Stimulated activated naive CD8-positive, alpha-beta T cell treated with anti-CD3 and anti-CD28 coated beads, Interleukin-15, Interleukin-2, amounts not matched to agents 100 U/mL and 50 U/mL, for 24 hours (primary cell): ENCODE results near the gene CELSR3.
A peak's percentile ranks its signal among the peaks of the same experiment; 100 is the strongest.

Experiments
- ATAC-seq: fragments of 150-1000 bp; cut with Tn5 transposase; one replicate; pipeline ENCODE4 v1.10.0; 2021
- DNase-seq: peaks from one replicate; pipeline ENCODE4 v3.0.0; 2021

The CELSR3 gene

DNA sequence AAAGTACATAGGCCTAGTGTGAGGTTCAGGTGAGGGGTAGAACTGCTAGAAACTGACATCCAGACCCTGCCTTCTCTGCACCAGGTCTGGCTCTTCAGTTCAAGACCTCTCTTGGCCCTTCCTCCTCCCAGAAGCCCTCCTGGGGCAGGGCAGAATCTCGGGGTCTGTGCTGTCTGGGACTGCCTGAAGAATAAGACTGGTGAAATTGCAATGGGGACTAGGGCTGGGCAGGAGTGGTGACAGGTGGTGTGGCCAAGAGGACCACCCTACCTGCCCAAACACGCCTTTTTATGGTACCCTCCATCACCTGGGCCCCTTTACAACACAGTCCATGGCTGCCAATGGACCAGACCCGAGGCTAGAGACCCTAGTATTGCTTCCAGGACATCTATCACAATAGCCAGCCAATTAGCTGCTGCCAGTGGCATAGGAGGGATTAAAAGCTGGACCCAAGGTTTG lies 24.6 kb upstream of the CELSR3 start:
- ATAC-seq: no peak
- no peak for DNase-seq

DNA sequence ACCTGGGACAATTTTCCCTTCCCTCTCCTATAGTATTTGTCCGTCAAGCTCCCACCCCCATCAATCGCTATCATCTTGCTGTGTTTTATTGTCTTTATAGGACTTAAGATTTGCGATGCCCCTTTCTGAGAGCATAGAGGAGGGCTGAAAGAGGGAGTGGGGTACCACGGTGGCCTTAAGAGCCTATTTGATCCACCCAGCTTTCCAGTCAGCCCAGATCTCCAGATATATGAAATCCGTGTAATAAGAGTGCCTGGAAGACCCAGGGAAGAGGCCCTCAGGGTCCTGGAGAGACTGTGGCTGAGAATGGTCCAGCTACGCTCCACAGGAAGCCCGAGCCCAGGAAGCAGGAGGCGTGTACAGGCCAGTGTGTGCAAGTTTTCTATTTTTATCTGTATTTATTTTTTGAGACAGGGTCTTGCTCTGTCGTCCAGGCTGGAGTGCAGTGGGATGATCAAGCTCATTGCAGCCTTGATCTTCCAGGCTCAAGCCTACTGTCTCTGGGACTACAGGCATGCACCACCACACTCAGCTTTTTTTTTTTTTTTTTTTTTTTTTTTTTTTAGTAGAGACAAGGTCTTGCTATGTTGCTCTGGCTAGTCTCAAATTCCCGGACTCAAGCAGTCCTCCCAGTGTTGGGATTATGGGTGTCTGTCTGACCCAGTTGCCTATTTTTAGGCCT lies 24.0 kb upstream of the CELSR3 start:
- ATAC-seq: no peak

DNA sequence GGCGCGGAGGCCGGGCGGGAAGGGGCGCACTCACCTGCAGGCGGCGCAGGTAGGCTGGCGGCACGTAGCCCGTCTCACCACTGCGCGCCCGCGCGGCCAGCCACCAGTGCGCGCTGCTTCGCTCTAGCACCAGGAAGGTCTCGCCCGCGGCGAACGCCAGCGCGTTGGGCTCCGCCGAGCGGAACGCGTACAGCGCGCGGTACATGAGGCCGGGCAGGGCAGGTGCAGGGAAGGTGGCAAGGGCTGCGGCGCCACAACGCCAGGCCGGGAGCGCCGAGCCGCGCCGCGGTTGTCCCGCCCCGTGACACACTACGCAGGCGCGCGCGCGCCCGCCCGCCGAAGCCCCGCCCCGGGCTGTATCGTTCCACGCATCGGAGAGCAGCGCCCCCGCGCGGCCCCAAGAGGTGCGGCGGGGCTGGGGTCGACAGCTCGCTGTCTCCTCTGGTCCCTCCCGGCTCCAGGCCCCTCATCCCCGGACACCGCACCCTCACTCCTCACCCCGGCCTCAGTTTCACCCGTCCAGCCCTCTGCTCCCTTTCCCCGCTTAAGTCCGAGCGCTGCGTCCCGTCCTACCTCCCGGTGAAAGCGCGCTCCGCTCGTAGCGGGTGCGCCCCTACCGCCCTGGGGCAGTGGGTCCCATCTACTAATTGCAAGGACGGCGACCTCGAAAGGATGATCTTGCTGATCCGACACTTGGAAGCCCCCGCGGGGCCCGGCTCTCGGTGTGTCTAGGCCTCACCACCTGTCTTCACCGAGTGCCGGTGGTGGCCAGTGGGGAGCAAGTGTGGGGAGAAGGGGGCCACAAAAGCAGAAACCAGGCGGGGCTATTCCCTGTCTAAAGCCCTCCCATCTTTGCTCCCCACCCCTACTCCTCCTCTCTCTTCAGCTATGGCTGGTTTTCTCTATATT lies 23.2 kb upstream of the CELSR3 start, which contains the start of gene NCKIPSD:
TSS of gene NCKIPSD (minus strand) at position 313 of the 909 bp plus-strand sequence. CDS start at position 205, 108 bp downstream.
- ATAC-seq: peak; percentile 92
- peak; percentile 96 for DNase-seq

More for the DNA sequence above, 24.0 kb upstream of the CELSR3 start:
- DNase-seq: no peak

- ATAC-seq (no peak), DNase-seq (no peak)
These were observed 22.6 kb upstream of the CELSR3 start for GRCh38 chr3:48685293-48685602.

DNA sequence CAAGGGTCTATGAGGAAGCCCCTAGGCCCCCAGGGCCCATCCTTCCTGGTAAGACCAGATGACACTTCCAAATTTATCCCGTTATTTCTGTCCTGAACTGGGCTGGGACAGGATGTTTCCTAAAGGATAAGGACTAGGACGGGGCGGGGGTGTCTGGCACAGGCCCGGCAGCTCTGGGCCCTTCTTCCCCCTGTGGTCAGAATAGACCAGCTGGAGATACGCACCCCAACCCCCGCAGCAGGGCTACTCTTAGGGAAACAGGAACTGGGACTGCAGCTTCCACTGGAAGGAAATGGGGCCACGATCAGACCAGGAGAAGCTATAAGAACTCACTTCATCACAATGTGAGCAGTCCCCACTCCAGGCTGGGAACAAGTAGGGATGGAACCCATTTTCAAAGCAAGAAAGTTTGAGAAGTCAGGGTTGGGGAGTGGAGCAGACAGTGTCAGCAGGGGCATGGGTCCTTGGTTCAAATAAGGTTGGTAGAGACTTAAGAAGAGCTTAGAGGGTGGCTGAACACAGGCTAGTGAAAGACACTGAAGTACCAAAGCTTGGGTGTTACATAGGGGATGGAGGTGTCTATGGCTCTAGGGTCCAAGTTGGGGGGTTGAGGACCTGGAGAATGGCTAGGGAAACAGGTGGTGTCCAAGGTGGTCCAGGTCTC lies 21.9 kb upstream of the CELSR3 start:
- DNase-seq (no peak), ATAC-seq (no peak)

- ATAC-seq: no peak
These were observed 21.3 kb upstream of the CELSR3 start for GRCh38 chr3:48684054-48684349.

GRCh38 chr3:48682786-48683185 lies 20.1 kb upstream of the CELSR3 start:
- DNase-seq: no peak

More at GRCh38 chr3:48684054-48684349, 21.3 kb upstream of the CELSR3 start:
- DNase-seq: no peak

GRCh38 chr3:48681974-48682610 lies 19.4 kb upstream of the CELSR3 start:
- ATAC-seq (no peak), DNase-seq (no peak)

More at GRCh38 chr3:48682786-48683185, 20.1 kb upstream of the CELSR3 start:
- no peak for ATAC-seq

- ATAC-seq (no peak), DNase-seq (no peak)
These were observed 18.8 kb upstream of the CELSR3 start for GRCh38 chr3:48681541-48681880.

DNA sequence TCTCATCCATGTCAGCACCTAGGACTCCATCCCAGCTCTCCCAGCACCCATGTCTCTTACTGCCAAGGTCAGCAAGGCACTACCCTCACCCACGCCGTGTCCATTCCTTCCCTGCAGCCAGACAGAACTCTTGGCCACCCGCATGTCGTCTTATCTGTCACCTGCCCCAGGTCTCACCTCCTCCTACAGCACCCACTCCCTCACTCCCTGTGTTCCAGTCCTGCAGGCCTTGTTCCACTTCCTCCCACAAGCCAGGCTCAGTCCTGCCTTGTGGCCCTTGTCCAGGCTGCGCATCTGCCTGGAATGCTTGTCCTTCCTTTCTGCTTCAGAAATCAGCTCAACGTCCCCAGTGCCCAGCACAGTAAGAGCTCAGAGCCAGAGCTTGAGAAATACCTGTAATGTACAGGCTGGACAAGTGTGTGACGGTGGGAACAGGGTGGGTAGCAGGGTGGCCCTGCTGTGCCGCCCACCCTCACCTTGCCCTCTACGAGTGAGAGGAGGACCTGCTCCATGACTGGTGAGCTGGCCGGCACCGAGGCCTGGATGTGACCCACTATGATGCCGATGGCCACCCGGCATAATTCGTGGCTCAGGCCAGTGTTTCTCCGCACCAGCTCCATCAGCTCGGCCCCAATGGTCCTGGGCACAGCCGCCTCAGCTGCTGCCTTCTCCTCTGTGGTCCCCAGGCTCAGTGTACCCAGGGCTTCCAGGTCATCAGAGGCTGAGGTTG lies 18.3 kb upstream of the CELSR3 start:
- ATAC-seq: no peak
- DNase-seq: no peak

DNA sequence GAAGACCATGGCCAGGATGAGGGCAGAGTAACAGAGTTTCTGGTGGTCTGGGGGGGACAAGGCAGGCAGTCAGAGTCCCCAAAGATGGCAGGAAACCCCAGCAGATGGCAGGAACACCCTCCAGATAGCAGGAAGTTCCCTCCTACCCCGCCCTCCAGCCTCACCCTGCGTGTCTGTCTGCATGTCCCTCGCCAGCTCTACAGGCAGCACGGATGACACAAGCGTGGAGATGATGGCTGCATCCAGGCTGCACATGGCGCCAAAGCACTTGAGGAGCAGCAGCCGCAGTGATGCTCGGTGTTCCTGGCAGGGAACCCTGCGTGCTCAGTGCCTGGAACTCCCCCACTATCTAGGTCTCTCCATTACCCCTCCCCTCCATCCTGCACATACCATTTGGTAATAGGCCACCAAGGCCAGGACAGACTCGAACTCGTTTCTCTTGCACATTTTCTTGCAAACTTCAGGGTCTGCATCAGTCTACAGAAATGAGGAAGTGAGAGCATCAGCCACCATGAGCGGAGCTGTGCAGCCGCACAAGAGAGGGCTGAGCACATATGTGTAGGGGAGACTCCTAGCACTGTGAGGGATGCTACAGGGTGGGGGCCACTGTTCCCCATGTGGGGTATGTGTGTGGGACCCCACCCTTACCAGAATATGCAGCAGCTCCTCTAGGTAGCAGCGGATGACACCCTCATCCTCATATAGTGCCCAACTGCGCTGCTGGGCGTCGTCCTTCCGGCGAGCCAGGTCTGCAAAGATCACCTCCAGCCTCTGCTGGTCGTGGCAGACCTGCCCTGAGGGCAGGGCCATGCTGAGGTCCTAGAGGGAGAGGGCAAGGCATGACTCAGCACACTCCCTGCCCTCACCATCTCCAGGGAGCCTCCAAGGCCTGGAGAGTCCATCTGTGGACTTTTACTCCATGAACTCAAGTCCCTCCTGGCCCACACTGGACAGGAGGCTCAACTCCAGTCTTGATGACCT lies 17.0 kb upstream of the CELSR3 start:
- DNase-seq: no peak
- ATAC-seq: no peak

GRCh38 chr3:48678566-48679380 lies 16.1 kb upstream of the CELSR3 start:
- DNase-seq (no peak), ATAC-seq (no peak)

DNA sequence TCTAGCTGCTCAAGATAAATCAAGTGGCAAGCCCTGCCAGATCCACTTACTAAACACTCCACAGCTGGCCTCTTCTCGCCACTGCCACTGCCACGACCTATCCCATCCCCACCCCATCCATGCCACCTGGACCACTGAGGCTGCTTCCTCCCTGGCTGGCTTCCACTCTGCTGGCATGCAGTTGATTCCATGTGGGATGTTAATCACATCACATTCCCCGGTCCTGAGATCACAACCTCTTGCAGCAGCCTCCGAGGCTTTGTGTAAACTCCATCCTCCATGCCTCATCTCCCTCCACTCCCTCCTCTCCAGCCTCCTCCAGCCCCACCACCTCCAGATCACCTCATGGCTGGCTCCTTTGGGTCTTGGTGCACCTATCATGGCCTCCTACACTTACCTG lies 15.4 kb upstream of the CELSR3 start:
- DNase-seq: no peak
- no peak for ATAC-seq

DNA sequence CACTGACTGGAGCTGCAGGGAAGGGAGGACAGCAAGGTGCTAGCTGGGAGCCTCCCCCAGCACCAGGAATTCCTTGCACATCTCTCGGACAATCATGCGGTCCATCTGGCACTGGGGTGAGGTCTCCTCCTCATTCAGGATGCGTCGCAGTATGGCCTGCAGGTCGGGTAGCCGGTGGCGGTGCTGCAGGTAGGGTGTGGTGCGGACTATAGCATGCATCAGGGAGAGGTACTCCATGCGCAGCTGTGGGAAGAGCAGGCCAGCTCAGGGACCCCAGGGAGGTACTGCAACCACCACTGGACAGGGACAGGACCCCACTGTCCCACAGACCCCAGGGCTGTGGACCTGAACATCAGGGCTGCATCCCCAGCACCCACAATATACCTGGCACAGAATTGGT lies 11.8 kb upstream of the CELSR3 start:
- DNase-seq: no peak
- no peak for ATAC-seq

GRCh38 chr3:48672522-48672921 lies 9.8 kb upstream of the CELSR3 start:
- ATAC-seq (no peak), DNase-seq (no peak)

DNA sequence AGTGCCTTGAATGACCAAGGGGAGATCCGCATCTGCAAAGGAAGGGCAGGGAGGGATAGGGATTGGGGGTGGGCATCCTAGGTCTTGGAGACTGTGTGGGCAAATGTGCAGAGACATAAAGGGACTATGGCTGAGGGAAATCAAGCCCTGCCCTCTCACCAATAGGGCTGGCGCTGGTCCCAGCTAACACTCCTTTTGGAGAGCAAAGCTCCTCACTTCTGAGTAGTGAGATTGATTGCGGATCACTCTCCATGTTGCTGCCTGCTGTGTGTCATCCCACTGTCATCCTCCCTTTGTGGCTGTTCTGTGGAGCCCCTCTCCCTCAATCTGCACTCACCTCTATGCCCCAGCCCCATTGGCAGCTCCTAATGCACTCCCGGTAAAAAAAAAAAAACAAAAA lies 2.2 kb upstream of the CELSR3 start:
- ATAC-seq (no peak), DNase-seq (no peak)

DNA sequence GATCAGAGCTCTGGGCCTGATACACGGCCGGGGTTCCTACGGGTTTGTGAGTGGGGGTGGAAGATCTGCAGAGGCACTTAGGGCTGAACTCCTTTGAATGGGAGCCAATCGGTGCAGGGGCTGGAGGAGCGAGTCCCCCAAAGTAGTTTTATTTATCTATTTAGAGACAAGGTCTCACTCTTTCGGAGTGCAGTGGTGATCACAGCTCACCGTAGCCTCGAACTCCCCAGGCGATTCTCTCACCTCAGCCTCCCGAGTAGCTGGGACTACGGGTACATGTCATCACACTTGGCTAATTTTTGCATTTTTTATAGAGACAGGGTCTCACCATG lies 1.6 kb upstream of the CELSR3 start:
- ATAC-seq: no peak
- no peak for DNase-seq

DNA sequence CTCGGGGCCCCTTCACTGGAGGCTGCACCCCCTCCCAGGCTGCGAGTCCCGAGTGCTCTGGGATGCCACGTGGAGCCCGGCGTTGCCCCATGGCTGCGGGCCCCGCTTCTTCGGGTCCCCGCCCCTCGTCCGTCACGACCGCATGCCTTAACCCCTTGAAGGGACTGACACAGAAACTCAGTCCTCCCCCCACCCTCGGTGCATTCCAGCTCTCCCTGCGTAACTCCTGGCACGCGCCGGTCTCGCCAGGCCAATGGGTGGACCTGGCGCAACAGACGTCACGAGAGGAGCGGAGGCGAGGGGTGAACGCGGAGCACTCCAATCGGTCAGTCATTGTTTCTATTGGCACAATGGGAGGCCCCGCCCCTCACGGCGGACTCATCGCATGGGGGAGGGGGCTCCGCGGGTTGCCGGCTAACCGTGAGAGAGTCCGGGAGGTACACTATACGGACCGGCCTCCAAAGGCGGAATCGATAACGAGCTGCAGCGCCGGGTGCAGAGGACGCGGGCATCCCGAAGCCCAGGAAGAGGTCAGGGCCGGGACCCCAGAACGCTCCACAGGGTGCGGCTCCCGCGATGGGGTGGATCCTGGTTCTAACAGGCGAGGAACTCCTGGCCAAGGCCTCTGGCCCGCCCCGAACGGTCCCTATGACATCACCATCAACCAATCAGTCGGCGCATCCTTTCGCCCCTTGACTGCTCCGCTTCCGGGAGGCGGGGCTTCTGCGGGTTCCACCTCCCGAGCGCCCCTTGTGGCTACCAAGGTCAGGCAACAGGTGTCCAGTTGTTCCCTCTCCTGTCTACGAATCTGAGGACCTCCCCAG lies 1.0 kb upstream of the CELSR3 start:
- DNase-seq: peak; percentile 95

GRCh38 chr3:48662145-48662752 lies 437 bp downstream of the CELSR3 start:
- no peak for ATAC-seq
- DNase-seq: no peak

More for the DNA sequence above, 1.0 kb upstream of the CELSR3 start:
- peak; percentile 93 for ATAC-seq
